ENCODE results near the gene RNASEH1. TPM values are rescaled to one million over a fixed set of nuclear protein-coding genes. Genes with fewer than 3 reads are reported as not detected.

Gene RNASEH1
- total and polyA plus RNA-seq, 2 donors (not counting 1 experiment from before 2014, with no cell fraction given) = 23.8 to 31.2 TPM

DNA sequence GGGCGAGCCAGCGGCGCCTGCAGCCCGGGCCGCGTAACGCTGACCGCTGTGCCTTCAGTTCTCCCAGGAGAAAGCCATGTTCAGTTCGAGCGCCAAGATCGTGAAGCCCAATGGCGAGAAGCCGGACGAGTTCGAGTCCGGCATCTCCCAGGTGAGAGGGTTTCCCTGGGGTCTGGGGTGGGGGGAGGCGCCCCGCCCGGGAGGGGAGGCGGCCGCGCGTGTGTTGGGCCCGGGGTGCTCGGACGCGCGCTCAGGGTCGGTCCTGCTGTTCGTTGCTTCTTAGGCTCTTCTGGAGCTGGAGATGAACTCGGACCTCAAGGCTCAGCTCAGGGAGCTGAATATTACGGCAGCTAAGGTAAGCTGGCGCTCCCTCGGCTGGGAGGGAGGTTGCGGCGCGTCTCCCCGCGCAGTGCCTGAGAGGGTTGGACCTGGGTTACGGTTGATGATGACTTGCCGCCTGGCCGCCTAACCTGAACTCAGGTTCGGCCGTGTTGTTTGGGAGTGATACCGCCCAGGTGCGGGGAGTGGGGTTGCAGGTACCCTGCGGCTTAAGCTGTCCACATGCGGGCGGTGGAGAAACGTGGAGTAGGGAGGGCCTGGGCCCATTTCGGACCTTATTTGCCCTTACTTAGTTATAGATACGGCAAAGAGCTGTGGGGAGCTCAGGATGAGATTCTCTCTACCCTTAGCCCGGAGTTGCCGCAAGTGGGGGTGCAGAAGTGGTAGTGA, 17.6 kb upstream of the RNASEH1 start:
- Histone ChIP-seq H3K4me3 (replicated peaks in 1 of 4; ENCODE audit: control extremely low read depth in 1 of 4, insufficient read depth in 1 of 4, low read depth in 3 of 4, low read length in 4 of 4) (peak overlapping the region; percentile 76 to 97 (median 92)), H3K27me3 (ENCODE audit: control insufficient read depth, insufficient read depth, low read length) (no peaks in the 10 kb centered on the region), H3K4me2 (ENCODE audit: extremely low read depth, insufficient read depth, low read length) (peak overlapping the region; percentile 87), H3K9me3 (ENCODE audit: control insufficient read depth, insufficient read depth, low read depth, low read length) (no peaks in the 10 kb centered on the region), H3K9ac (ENCODE audit: insufficient read depth, low read length) (peak overlapping the region; percentile 73), H3K27ac (ENCODE audit: insufficient read depth, low read length) (peak overlapping the region; percentile 84), H3K4me1 (ENCODE audit: control insufficient read depth, extremely low read depth, insufficient read depth, low read length) (peaks cover 2% of the 10 kb centered on the region), H3K79me2 (ENCODE audit: control insufficient read depth, insufficient read depth, low read length) (peaks cover 53% of the 10 kb centered on the region), H3K36me3 (ENCODE audit: control insufficient read depth, insufficient read depth, low read length) (peaks cover 11% of the 10 kb centered on the region), H4K20me1 (ENCODE audit: control insufficient read depth, extremely low read depth, insufficient read depth, low read length) (no peaks in the 10 kb centered on the region), H2AFZ (ENCODE audit: low read length) (no peak overlapping the region)
- DNase-seq (ENCODE audit: low read depth in 2 of 2) = no peak
- TF ChIP-seq, protein P1, sequence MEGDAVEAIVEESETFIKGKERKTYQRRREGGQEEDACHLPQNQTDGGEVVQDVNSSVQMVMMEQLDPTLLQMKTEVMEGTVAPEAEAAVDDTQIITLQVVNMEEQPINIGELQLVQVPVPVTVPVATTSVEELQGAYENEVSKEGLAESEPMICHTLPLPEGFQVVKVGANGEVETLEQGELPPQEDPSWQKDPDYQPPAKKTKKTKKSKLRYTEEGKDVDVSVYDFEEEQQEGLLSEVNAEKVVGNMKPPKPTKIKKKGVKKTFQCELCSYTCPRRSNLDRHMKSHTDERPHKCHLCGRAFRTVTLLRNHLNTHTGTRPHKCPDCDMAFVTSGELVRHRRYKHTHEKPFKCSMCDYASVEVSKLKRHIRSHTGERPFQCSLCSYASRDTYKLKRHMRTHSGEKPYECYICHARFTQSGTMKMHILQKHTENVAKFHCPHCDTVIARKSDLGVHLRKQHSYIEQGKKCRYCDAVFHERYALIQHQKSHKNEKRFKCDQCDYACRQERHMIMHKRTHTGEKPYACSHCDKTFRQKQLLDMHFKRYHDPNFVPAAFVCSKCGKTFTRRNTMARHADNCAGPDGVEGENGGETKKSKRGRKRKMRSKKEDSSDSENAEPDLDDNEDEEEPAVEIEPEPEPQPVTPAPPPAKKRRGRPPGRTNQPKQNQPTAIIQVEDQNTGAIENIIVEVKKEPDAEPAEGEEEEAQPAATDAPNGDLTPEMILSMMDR (conservative IDR thresholded peaks at IDR 0.05 in 1 of 2, IDR thresholded peaks at IDR 0.05 in 1 of 2; ENCODE audit: low read depth in 1 of 2, low read length in 2 of 2) = no peak
- no peak for TF ChIP-seq EZH2 (IDR thresholded peaks at IDR 0.05; ENCODE audit: low read length, missing control alignments)

DNA sequence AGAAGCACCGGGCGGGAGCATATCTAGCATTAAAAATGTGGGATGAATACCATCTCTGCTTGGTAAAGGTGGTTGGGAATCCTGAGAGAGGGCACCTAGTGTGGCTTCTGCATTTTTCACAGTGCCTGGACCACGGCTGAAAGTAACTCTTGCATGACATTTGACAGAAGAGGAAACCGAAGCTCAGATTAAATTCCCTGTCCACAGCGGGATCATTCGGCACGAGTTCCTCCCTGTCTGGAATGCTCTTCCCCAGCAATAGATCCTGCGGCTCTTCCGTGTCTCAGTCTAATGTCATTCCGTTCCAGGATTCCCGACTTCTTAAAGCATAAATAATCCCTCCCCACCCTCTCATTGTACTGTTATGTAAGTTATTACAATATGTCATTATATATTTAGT, 16.0 kb upstream of the RNASEH1 start:
- TF ChIP-seq, protein P1 (conservative IDR thresholded peaks at IDR 0.05 in 1 of 2, IDR thresholded peaks at IDR 0.05 in 1 of 2; ENCODE audit: low read depth in 1 of 2, low read length in 2 of 2) = no peak
- TF ChIP-seq EZH2 (IDR thresholded peaks at IDR 0.05; ENCODE audit: low read length, missing control alignments) = no peak
- Histone ChIP-seq H3K36me3 (ENCODE audit: control insufficient read depth, insufficient read depth, low read length) (peaks cover 6% of the 10 kb centered on the region), H3K4me3 (replicated peaks in 1 of 4; ENCODE audit: control extremely low read depth in 1 of 4, insufficient read depth in 1 of 4, low read depth in 3 of 4, low read length in 4 of 4) (no peak overlapping the region), H3K27ac (ENCODE audit: insufficient read depth, low read length) (no peak overlapping the region), H3K9ac (ENCODE audit: insufficient read depth, low read length) (no peak overlapping the region), H3K9me3 (ENCODE audit: control insufficient read depth, insufficient read depth, low read depth, low read length) (no peaks in the 10 kb centered on the region), H3K27me3 (ENCODE audit: control insufficient read depth, insufficient read depth, low read length) (no peaks in the 10 kb centered on the region), H2AFZ (ENCODE audit: low read length) (no peak overlapping the region), H3K4me2 (ENCODE audit: extremely low read depth, insufficient read depth, low read length) (no peak overlapping the region), H4K20me1 (ENCODE audit: control insufficient read depth, extremely low read depth, insufficient read depth, low read length) (no peaks in the 10 kb centered on the region), H3K79me2 (ENCODE audit: control insufficient read depth, insufficient read depth, low read length) (peaks cover 39% of the 10 kb centered on the region), H3K4me1 (ENCODE audit: control insufficient read depth, extremely low read depth, insufficient read depth, low read length) (peaks cover 2% of the 10 kb centered on the region)
- DNase-seq (ENCODE audit: low read depth in 2 of 2) = no peak

DNA sequence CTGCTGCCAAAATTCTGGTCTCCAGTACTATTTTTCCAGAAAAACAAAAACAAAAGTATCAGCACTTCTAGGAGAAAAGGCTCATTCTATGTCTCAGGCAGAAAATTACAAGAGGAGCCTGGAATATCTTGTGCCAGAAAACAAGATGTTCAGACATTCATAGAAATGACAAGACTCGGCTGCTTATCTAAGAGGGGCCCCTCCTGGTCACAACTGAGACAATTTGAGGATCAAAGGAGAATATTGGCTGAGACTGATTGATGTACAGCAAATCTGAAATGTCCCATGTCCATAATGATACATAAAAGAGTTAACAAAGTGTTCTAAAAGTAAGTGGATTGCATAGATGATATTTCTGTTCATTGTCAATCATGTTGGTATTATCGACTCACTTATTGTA, 14.5 kb upstream of the RNASEH1 start:
- H3K4me3 ChIP-seq (replicated peaks in 1 of 4; ENCODE audit: control extremely low read depth in 1 of 4, insufficient read depth in 1 of 4, low read depth in 3 of 4, low read length in 4 of 4) = no peak overlapping the region
- no peaks in the 10 kb centered on the region for H4K20me1 ChIP-seq (ENCODE audit: control insufficient read depth, extremely low read depth, insufficient read depth, low read length)
- no peak overlapping the region for H2AFZ ChIP-seq (ENCODE audit: low read length)
- TF ChIP-seq, protein P1 (conservative IDR thresholded peaks at IDR 0.05 in 1 of 2, IDR thresholded peaks at IDR 0.05 in 1 of 2; ENCODE audit: low read depth in 1 of 2, low read length in 2 of 2) = no peak
- no peak for TF ChIP-seq EZH2 (IDR thresholded peaks at IDR 0.05; ENCODE audit: low read length, missing control alignments)
- H3K9me3 ChIP-seq (ENCODE audit: control insufficient read depth, insufficient read depth, low read depth, low read length) = no peaks in the 10 kb centered on the region
- H3K4me2 ChIP-seq (ENCODE audit: extremely low read depth, insufficient read depth, low read length) = no peak overlapping the region
- H3K27ac ChIP-seq (ENCODE audit: insufficient read depth, low read length) = no peak overlapping the region
- peaks cover 2% of the 10 kb centered on the region for H3K36me3 ChIP-seq (ENCODE audit: control insufficient read depth, insufficient read depth, low read length)
- no peak overlapping the region for H3K9ac ChIP-seq (ENCODE audit: insufficient read depth, low read length)
- no peak for DNase-seq (ENCODE audit: low read depth in 2 of 2)
- H3K4me1 ChIP-seq (ENCODE audit: control insufficient read depth, extremely low read depth, insufficient read depth, low read length) = no peaks in the 10 kb centered on the region
- H3K27me3 ChIP-seq (ENCODE audit: control insufficient read depth, insufficient read depth, low read length) = no peaks in the 10 kb centered on the region
- H3K79me2 ChIP-seq (ENCODE audit: control insufficient read depth, insufficient read depth, low read length) = peaks cover 24% of the 10 kb centered on the region

Data from fibroblast of lung (primary cell).